Neural crest cell (in vitro differentiated cells): ENCODE measurements around the gene MFSD2B. TPM values are rescaled to one million over a fixed set of nuclear protein-coding genes. Genes with fewer than 3 reads are reported as not detected.

ENCODE experiments used
- DNase-seq: peaks from one replicate; pipeline ENCODE4 v3.0.0; 2021; ENCODE audit warnings: low read depth, mixed read lengths, low spot score
- H3K27ac Mint-ChIP-seq: one replicate; pipeline ENCODE4 v1.8.0; 2021; ENCODE audit warnings: mild to moderate bottlenecking, mixed read lengths; ENCODE audit not compliant: unreplicated experiment
- H3K27me3 Mint-ChIP-seq: 2 replicates; pipeline ENCODE4 v1.8.0; 2021; ENCODE audit warnings: low read depth, mild to moderate bottlenecking, mixed read lengths
- H3K36me3 Mint-ChIP-seq: 2 replicates; pipeline ENCODE4 v1.8.0; 2021; ENCODE audit warnings: low read depth, mild to moderate bottlenecking, mixed read lengths
- H3K4me1 Mint-ChIP-seq: 2 replicates; pipeline ENCODE4 v1.8.0; 2021; ENCODE audit warnings: mixed read lengths
- H3K4me3 Mint-ChIP-seq: one replicate; pipeline ENCODE4 v1.8.0; 2021; ENCODE audit warnings: mild to moderate bottlenecking, mixed read lengths
- H3K9me3 Mint-ChIP-seq: 2 replicates; pipeline ENCODE4 v1.8.0; 2021; ENCODE audit warnings: mixed read lengths
- total RNA-seq: library from RNA; stranded (reverse); gene quantifications from 2 replicates; pipeline ENCODE4 v1.2.1, GENCODE V29; 2021
- TF ChIP-seq, protein P1 (sequence below): fragments of 200-600 bp; sonication (generic); conservative IDR thresholded peaks from 2 replicates; pipeline ENCODE4 v1.5.0; 2021; ENCODE audit warnings: antibody characterized with exemption, mild to moderate bottlenecking

MFSD2B gene
- total RNA-seq, 1 donor from 2014 or later: 0.47 TPM

DNA sequence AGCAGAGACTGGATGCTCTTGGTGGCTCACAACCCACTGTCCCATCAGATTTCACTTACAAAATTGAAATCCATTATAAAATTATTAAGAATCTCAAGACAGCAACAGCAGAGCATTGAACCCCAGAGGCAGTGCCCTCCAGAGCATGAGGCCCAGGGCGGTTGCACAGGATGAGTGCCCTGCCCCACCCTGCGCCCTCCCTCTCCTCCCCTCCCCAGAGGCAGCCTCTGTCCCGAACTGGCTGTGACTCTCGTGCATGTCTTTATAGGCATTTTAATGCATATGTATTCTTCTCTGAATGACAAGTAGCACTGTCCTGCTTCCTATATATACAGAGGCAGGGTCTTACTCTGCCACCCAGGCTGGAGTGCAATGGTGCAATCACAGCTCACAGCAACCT, 10.4 kb downstream of the MFSD2B start:
- Mint-ChIP-seq H3K4me1 (no peaks in the 10 kb centered on the region), H3K9me3 (no peaks in the 10 kb centered on the region), H3K36me3 (peaks cover 7% of the 10 kb centered on the region), H3K27ac (no peak overlapping the region), H3K4me3 (no peak overlapping the region), H3K27me3 (no peaks in the 10 kb centered on the region)
- DNase-seq: no peak
- TF ChIP-seq, protein P1, sequence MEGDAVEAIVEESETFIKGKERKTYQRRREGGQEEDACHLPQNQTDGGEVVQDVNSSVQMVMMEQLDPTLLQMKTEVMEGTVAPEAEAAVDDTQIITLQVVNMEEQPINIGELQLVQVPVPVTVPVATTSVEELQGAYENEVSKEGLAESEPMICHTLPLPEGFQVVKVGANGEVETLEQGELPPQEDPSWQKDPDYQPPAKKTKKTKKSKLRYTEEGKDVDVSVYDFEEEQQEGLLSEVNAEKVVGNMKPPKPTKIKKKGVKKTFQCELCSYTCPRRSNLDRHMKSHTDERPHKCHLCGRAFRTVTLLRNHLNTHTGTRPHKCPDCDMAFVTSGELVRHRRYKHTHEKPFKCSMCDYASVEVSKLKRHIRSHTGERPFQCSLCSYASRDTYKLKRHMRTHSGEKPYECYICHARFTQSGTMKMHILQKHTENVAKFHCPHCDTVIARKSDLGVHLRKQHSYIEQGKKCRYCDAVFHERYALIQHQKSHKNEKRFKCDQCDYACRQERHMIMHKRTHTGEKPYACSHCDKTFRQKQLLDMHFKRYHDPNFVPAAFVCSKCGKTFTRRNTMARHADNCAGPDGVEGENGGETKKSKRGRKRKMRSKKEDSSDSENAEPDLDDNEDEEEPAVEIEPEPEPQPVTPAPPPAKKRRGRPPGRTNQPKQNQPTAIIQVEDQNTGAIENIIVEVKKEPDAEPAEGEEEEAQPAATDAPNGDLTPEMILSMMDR: no peak

DNA sequence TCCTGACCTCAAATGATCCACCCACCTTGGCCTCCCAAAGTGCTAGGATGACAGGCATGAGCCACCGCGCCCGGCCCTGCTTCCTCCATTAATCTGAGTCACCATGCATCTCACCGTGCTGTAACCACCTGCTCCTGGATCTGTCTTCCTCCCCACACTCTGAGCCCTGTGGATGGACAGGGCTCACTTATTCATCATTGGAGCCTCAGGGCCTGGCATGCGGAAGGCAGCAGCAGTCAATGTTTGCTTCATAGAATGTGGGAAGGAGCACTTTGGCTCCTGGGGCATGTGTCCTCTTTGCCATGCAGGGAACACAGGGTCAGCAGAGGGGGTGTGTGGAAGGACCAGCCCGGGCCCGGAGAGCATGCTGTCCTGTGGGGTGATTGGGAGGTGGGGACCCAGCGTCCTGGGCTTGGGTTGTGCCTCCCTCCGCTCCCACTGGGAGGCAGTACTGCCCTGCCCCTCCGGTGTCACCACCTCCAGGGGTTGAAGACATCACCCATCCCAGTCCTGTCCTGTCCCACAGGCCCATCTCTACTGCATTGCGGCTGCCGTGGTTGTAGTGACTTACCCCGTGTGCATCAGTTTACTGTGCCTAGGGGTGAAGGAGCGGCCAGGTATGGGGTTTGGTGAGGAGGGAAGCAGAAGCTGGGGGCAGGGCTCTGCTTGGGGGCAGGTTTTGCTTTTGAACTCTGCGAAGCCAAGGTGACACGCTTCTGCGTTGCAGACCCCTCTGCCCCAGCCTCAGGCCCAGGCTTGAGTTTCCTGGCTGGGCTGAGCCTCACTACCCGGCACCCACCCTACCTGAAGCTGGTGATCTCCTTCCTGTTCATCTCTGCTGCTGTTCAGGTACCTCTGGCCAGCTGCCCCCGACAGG, 11.5 kb downstream of the MFSD2B start:
- no peak for DNase-seq

DNA sequence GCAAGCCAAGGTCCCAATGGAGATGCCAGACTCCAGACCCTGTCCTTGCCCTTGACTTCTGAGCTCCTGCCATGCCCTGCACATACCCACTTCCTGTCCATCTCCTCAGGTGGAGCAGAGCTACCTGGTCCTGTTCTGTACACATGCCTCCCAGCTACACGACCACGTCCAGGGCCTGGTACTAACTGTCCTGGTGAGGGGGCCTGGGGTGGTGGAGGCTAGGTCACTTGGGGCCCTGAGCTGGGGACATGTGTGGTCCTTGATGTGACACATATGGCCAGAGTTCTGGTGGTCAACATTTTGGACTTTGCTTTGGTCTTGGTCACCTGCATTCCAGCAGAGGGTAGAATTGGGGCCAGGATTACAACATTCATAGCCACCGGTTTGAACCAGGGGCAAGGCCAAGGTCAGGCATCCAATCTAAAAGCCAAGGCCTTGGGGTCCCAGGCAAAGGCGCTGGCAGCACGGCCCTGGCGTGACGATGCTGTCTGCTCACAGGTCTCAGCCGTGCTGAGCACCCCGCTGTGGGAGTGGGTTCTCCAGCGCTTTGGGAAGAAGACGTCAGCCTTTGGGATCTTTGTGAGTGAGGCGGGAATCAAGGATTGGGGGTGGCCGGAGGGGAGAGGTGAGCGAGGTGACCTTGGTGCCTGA, 12.6 kb downstream of the MFSD2B start:
- H3K36me3 Mint-ChIP-seq: peaks cover 7% of the 10 kb centered on the region
- no peaks in the 10 kb centered on the region for H3K27me3 Mint-ChIP-seq
- no peaks in the 10 kb centered on the region for H3K9me3 Mint-ChIP-seq
- peaks cover 15% of the 10 kb centered on the region for H3K4me1 Mint-ChIP-seq
- H3K27ac Mint-ChIP-seq: no peak overlapping the region
- no peak overlapping the region for H3K4me3 Mint-ChIP-seq
- TF ChIP-seq, protein P1: no peak
- no peak for DNase-seq

More for the DNA sequence above, 11.5 kb downstream of the MFSD2B start:
- no peak overlapping the region for H3K4me3 Mint-ChIP-seq
- peaks cover 10% of the 10 kb centered on the region for H3K4me1 Mint-ChIP-seq
- H3K9me3 Mint-ChIP-seq: no peaks in the 10 kb centered on the region
- peaks cover 7% of the 10 kb centered on the region for H3K36me3 Mint-ChIP-seq
- TF ChIP-seq, protein P1: peak; percentile 34
- no peak overlapping the region for H3K27ac Mint-ChIP-seq
- no peaks in the 10 kb centered on the region for H3K27me3 Mint-ChIP-seq

DNA sequence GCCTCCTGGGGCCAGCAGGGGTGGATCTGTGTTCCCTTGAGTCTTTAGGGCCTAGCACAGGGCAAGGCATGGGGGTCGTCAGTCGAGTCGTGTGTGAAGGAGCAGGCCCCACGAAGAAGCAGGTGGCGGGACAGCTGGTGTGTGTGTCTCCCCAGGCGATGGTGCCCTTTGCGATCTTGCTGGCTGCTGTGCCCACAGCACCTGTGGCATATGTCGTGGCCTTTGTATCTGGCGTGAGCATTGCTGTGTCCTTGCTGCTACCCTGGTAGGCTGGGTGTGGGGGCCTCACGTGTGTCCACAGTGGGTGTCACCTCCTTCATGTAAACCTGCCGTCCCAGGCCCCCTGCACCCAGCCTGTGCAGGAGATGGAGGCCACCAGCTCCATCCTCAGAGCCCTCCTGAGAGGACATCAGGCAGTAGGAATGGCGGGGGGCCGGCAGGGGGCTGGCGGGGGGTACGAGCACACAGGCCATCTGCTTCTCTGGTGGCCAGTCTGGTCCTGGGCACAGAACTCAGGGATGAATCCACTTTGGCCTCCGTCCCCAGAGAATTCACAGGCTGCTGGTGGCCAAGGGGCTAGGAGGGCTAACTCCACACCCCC, 13.2 kb downstream of the MFSD2B start:
- H3K27me3 Mint-ChIP-seq: no peaks in the 10 kb centered on the region
- no peak overlapping the region for H3K27ac Mint-ChIP-seq
- no peak for DNase-seq
- peaks cover 7% of the 10 kb centered on the region for H3K36me3 Mint-ChIP-seq
- TF ChIP-seq, protein P1: no peak
- peaks cover 15% of the 10 kb centered on the region for H3K4me1 Mint-ChIP-seq
- no peak overlapping the region for H3K4me3 Mint-ChIP-seq
- H3K9me3 Mint-ChIP-seq: no peaks in the 10 kb centered on the region

DNA sequence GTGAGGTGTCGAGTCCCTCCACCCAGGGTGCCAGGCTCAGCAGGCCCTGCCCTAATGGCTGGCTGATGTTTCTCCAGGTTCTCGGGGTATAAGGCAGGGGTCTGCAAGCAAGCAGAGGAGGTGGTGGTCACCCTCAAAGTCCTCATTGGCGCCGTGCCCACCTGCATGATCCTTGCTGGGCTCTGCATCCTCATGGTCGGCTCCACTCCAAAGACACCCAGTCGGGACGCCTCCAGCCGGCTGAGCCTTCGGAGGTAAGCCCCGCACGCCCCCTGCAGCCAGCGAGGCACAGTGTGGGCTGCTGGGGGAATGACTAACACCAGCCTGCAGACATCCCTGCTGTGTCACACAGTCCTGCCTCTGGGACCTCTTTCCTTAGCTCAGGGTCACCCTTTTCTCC, 14.1 kb downstream of the MFSD2B start:
- TF ChIP-seq, protein P1: no peak
- Mint-ChIP-seq H3K9me3 (no peaks in the 10 kb centered on the region), H3K36me3 (peaks cover 8% of the 10 kb centered on the region), H3K27ac (no peak overlapping the region), H3K4me1 (peaks cover 15% of the 10 kb centered on the region), H3K4me3 (no peak overlapping the region), H3K27me3 (no peaks in the 10 kb centered on the region)
- no peak for DNase-seq
